Uterus (tissue), 2 donors: ENCODE results near the gene P2RX3.

ENCODE experiments used
- POLR2A ChIP-seq, 2 donors: fragments of 450-650 bp; IDR thresholded peaks; one replicate each; pipeline ENCODE4 v1.6.1; 2016; ENCODE audit warnings: antibody characterized with exemption in 2 of 2, mild to moderate bottlenecking in 1 of 2, moderate library complexity in 1 of 2
- TF ChIP-seq, protein P1 (sequence below), 4 experiments: fragments of 200-600 bp in 2 of 4; fragments of 450-650 bp in 2 of 4; sonication (generic) in 2 of 4; IDR thresholded peaks; one replicate each; pipeline ENCODE4 v1.5.1; 2016 to 2019; ENCODE audit warnings: antibody characterized with exemption in 4 of 4, mild to moderate bottlenecking in 2 of 4, moderate library complexity in 1 of 4

DNA sequence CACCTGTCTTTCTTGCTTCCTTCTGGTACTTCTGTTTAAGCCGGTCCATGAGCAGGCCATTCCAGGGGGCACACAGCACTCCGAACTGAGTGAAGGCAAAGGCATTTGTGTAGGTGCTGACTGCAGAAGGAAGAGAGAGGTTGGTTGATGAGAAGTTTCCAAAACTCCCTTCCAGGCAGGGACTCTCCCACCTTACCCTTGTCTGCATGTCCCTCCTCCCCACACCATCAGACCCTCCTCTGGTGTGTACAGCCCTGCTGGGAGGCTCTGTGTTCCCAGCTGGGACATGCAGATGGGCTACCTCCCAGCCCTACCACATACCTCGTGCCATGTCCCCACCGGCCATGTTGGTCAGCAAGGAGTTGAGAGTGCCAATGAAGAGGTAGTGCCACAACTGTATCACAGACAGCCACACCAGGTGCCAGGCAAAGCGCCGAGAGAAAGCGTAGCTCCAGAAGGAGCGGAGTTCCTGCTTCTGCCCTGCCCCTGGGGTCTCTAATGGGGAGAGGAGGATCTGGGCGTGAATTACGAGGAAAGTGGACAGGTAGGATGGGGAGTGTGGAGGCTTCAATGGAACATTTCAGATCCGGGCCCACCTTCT lies 76.6 kb downstream of the P2RX3 start:
- no peak for TF ChIP-seq POLR2A (IDR thresholded peaks at IDR 0.05)
- TF ChIP-seq, protein P1, sequence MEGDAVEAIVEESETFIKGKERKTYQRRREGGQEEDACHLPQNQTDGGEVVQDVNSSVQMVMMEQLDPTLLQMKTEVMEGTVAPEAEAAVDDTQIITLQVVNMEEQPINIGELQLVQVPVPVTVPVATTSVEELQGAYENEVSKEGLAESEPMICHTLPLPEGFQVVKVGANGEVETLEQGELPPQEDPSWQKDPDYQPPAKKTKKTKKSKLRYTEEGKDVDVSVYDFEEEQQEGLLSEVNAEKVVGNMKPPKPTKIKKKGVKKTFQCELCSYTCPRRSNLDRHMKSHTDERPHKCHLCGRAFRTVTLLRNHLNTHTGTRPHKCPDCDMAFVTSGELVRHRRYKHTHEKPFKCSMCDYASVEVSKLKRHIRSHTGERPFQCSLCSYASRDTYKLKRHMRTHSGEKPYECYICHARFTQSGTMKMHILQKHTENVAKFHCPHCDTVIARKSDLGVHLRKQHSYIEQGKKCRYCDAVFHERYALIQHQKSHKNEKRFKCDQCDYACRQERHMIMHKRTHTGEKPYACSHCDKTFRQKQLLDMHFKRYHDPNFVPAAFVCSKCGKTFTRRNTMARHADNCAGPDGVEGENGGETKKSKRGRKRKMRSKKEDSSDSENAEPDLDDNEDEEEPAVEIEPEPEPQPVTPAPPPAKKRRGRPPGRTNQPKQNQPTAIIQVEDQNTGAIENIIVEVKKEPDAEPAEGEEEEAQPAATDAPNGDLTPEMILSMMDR (IDR thresholded peaks at IDR 0.05), result no peak
